KOPT-K1 (cell line): ENCODE data around the gene IL32.

Source experiments
- H3K27ac ChIP-seq: fragments of 200-600 bp; sonication (generic); 2 replicates; pipeline ENCODE4 v1.5.1; 2016; ENCODE audit warnings: antibody characterized with exemption, mild to moderate bottlenecking, low read depth, low read length; ENCODE audit not compliant: poor library complexity, severe bottlenecking
- H3K36me3 ChIP-seq: fragments of 200-600 bp; sonication (generic); 2 replicates; pipeline ENCODE4 v1.5.1; 2017; ENCODE audit warnings: antibody characterized with exemption, mild to moderate bottlenecking, low read length, moderate library complexity; ENCODE audit not compliant: insufficient read depth
- H3K9me3 ChIP-seq: fragments of 200-600 bp; sonication (generic); 2 replicates; pipeline ENCODE4 v1.5.1; 2017; ENCODE audit warnings: antibody characterized with exemption, low read length, mild to moderate bottlenecking; ENCODE audit not compliant: insufficient read depth, poor library complexity, severe bottlenecking

IL32 gene, protein sequence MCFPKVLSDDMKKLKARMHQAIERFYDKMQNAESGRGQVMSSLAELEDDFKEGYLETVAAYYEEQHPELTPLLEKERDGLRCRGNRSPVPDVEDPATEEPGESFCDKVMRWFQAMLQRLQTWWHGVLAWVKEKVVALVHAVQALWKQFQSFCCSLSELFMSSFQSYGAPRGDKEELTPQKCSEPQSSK

DNA sequence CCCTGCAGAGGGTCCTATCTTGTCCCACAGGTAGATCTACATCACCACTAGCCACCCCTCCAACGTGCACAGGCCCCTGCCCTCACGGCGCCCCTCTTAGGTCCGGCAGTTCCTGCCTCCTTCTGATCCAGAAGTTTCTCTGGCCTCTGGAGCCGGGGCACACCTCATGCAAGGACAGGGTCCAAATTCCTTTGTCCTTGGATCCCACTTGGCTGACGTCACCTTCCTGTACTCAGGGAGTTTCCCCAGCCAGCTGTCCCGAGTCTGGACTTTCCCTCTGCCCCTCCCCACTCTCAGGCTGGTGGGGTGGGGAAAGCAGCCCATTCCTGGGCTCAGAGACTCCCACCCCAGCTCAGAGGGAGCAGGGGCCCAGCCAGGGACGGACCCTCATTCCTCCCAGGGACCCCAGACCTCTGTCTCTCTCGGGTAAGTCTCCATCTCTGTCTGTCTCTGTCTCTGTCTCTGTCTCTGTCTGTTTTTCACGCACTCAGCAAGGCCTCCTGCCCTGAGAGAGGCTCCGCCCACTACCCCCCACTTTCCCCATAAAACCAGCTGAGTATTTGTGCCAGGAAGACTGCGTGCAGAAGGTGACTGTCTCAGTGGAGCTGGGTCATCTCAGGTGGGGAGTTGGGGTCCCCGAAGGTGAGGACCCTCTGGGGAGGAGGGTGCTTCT, at the start of gene IL32:
Gene IL32 (plus strand): TSS at position 572 of the 673 bp plus-strand sequence. CDS start 172 bp downstream, outside the sequence.
- Histone ChIP-seq H3K27ac (peak within 1 kb of the TSS; percentile 76), H3K9me3 (no peaks in the 10 kb centered on the region), H3K36me3 (peaks cover 28% of the 10 kb centered on the region)

DNA sequence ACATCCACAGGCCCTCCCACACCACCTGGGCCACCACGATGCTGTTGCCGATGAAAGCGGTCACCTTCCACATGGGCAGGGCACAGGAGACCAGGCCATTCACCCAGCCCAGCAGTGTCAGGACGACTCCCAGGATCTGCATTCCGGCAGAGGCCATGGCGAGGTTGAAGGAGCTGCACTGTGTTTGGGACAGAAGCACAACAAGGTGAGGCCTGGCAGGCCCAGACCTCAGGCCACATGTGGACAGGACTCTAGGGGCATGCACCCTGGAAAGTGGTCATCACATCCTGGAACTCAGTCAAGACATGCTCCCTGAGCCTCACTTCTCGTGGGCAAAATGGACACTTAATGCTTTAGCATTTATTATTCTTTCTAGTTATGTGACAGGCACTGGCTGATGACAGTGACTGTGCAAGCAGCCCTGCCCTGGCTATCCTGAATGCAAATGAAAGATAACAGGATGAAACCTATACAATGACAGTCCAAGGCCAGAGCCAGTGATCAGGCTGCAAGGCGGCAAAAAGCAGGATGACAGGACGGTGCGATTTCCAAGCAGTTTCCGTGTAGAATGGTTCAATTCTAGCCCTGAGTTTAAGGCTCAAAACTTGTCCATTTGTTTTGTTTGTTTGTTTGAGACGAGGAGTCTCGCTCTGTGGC, 49.4 kb upstream of the IL32 start:
- Histone ChIP-seq H3K9me3 (no peaks in the 10 kb centered on the region), H3K27ac (no peak overlapping the region), H3K36me3 (no peaks in the 10 kb centered on the region)

DNA sequence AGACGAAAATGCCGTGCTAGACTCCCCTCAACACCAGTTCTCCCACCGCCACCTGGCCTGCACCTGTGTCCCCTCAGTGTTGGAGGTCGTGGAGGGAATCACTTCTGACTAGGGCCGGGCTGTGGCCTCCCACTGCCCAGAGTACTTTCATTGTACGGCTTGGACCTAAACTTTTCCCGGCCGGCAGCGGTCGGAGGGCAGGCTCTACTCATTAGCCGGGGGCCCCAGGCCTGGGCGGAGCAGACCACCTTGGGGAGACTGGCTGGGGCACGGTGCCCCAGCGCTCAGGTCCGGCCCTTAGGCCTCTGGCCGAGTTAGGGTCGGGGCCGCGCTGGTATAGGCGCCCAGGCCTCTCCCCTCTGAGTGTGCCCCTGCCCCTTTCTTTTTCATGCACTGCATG, 48.1 kb upstream of the IL32 start:
- Histone ChIP-seq H3K9me3 (no peaks in the 10 kb centered on the region), H3K27ac (no peak overlapping the region), H3K36me3 (no peaks in the 10 kb centered on the region)

DNA sequence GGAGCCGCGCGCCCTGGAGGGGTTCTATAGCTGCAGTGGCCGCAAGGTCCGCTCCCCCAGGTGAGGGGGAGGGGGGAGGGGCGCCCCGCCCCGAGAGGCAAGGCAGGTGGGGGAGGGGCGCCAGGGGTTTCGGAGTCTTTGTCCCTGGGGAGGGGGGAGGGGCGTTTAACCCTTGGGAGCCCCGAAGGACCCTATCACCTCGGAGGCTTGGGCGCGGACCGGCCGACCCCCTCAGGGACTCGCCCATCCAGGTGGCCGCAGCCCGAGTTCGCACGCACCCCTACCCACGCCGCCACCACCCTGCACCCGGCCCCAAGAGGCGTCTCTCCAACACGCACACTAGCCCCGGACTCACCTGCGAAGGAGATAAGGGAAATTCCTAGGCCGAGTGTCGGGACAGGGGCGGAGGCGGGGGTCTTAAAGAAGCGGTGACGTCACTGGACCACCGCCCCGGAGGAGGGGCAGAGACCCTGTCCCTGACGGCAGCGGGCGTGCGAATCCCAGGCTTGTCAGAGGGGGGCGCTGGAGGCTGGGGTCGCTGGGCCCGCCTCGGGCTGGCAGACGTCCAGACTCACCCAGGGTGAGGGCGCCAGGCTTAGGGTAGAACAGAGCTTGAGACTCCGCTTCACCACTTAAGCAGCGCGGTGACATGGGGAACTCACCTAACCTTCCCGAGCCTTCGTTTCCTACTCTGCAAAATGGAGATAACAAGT, 47.5 kb upstream of the IL32 start, which contains the start of gene CLDN6:
Gene CLDN6 (minus strand): TSS at position 390 of the 713 bp plus-strand sequence. CDS start 2,162 bp downstream, outside the sequence.
- Histone ChIP-seq H3K9me3 (no peaks in the 10 kb centered on the region), H3K36me3 (no peaks in the 10 kb centered on the region), H3K27ac (no peak within 1 kb of the TSS)

DNA sequence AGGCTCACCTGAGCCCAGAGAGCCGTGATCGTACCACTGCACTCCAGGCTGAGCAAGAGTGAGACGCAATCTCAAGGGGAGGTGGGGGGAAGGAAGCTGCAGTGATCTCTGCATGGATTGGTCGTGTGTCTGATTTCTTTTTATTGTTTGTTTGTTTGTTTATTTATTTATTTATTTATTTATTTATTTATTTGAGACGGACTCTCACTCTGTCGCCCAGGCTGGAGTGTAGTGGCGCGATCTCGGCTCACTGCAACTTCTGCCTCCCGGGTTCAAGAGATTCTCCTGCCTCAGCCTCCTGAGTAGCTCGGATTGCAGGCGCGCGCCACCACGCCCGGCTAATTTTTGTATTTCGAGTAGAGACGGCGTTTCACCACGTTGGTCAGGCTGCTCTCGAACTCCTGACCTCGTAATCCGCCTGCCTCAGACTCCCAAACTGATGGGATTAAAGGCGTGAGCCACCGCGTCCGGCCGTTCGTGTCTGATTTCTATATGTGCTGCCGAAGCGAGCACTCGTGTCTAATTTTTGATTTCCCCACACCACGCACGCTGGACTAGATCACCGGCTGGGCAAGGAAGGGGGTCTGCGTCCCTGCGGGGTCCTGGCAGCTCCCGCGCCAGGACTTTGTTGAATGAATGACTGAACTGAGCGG, 45.7 kb upstream of the IL32 start:
- Histone ChIP-seq H3K36me3 (no peaks in the 10 kb centered on the region), H3K9me3 (no peaks in the 10 kb centered on the region), H3K27ac (no peak overlapping the region)

DNA sequence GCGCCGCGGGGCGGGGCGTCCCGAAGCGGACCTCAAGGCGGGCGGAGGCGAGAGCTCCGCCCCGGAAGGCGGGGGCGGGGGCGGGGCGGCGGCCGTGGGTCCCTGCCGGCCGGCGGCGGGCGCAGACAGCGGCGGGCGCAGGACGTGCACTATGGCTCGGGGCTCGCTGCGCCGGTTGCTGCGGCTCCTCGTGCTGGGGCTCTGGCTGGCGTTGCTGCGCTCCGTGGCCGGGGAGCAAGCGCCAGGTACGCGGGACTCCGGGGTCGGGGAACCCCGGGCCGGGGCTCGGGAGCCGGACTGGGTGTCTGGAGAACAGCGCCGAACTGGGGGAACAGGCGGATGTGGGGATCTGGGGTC, 45.2 kb upstream of the IL32 start, which contains the start of gene TNFRSF12A:
Gene TNFRSF12A (plus strand): TSS at position 122 of the 357 bp plus-strand sequence. CDS start 30 bp downstream, at position 152.
- 0 out of 2 replicates have a peak, but pooled peaks cover under 1% of the 10 kb centered on the region for H3K36me3 ChIP-seq
- no peak within 1 kb of the TSS for H3K27ac ChIP-seq
- H3K9me3 ChIP-seq = no peaks in the 10 kb centered on the region

DNA sequence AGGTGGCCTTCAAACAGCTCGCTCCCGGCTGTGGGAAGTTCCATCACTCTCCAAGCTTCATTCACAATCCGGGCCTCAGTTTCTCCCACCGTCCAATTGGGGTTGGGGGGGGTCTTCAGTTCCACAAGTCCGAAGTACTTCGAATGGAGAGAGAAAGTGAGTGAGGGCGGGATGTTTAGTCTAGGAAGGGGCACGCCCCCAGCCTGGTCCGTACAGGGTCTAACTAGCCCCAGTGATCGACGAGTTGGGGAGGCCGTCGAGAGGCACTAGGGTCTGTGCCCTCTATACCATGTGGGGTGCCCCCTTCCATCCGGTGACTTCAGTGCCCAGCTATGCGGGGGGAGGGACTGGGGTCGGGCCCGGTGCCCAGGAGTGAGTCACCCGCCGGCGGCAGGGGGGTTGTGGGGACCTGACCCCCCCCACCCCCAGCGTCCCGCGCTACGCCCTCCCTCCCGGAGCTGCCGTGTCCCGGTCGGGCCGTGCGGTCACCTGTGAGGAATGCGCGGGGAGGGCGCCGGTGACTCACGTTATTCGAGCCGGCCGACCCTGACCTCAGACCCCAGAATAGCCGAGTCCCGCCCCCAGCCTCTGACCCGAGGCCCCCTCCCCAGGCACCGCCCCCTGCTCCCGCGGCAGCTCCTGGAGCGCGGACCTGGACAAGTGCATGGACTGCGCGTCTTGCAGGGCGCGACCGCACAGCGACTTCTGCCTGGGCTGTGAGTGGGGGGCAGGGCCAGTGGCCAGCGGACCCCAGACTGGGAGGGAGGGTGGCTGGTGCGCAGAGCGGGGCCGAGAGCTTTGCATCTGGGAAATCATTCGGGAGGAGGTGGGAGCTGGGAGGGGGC, 44.6 kb upstream of the IL32 start:
- Histone ChIP-seq H3K27ac (no peak overlapping the region), H3K9me3 (no peaks in the 10 kb centered on the region), H3K36me3 (peaks cover 7% of the 10 kb centered on the region)

DNA sequence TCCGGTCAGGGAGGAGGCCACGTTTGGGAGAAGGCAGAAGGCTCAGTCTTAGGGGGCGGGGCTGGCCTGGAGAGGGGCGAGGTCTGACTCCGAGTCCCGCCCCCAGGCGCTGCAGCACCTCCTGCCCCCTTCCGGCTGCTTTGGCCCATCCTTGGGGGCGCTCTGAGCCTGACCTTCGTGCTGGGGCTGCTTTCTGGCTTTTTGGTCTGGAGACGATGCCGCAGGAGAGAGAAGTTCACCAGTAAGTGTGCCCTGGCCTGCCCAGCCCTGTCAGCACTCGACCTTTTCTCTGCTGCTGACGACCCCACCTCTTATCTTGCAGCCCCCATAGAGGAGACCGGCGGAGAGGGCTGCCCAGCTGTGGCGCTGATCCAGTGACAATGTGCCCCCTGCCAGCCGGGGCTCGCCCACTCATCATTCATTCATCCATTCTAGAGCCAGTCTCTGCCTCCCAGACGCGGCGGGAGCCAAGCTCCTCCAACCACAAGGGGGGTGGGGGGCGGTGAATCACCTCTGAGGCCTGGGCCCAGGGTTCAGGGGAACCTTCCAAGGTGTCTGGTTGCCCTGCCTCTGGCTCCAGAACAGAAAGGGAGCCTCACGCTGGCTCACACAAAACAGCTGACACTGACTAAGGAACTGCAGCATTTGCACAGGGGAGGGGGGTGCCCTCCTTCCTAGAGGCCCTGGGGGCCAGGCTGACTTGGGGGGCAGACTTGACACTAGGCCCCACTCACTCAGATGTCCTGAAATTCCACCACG, 43.8 kb upstream of the IL32 start:
- Histone ChIP-seq H3K9me3 (no peaks in the 10 kb centered on the region), H3K27ac (no peak overlapping the region), H3K36me3 (peaks cover 15% of the 10 kb centered on the region)

DNA sequence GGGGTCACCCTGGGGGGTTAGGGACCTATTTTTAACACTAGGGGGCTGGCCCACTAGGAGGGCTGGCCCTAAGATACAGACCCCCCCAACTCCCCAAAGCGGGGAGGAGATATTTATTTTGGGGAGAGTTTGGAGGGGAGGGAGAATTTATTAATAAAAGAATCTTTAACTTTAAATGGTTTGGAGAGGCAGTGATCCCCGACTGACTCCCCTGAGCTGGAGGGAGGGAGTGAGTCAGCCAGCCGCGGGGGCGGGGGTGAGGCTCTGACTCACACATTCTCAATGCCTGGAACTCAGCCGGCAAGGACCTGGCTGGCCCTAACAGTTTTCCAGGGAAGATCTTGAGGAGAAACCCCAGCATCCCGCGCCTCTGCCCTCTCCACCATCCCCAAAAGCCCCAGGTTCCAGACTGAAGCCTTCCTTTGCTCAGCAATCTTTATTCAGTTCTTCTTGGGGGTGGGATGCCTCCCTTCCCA, 43.2 kb upstream of the IL32 start:
- H3K36me3 ChIP-seq = peaks cover 21% of the 10 kb centered on the region
- H3K27ac ChIP-seq = no peak overlapping the region
- no peaks in the 10 kb centered on the region for H3K9me3 ChIP-seq

DNA sequence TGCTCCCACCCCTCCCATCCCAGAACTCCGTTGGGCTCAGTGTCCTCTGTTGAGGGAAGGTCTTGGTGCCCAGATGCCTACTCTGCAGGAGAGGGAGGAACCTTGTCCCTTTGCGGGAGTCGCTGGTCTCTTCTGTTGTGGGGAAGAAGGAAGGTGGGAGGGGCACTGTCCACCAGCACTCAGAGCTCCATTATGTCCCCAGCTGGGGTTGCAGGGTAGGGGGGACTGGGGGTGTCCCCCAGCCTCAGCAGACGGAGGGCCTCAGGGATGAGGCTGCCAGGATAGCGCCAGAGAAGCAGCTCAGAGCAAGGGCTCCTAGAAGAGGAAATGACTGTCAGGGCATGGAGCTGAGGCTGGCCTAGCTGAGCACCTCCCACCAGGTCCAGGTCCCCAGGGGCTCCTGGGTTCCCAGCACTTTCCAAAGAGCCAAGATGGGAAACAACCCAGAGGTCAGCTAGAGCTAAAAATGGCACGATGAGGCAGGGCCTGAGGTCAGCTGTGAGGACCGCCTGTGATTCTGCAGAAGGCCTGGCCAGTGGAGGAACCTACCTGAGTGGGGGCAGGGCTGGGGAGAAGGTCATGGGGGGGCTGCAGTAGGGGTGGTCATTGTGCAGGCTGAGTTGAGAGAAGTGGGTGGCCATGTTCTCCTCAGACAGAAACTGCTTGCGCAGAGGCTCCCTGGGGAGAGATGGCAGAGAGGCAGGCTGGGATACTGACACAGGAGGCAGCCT, 42.6 kb upstream of the IL32 start:
- peaks cover 24% of the 10 kb centered on the region for H3K36me3 ChIP-seq
- no peak overlapping the region for H3K27ac ChIP-seq
- H3K9me3 ChIP-seq = no peaks in the 10 kb centered on the region

DNA sequence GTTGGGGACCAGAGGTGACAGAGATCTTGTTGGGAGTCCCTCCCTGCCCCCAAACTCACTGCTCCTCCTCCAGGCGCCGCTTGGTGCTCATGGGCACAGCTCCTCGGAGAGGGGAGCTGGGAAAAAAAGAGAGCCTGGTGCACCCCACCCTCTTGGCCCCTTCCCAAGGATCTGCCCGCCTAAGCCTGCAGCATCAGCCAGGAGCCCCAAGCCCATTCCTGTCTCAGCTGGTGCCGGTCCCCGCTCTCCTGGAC, 42.1 kb upstream of the IL32 start:
- Histone ChIP-seq H3K27ac (peak overlapping the region; percentile 90), H3K36me3 (peaks cover 24% of the 10 kb centered on the region), H3K9me3 (no peaks in the 10 kb centered on the region)

DNA sequence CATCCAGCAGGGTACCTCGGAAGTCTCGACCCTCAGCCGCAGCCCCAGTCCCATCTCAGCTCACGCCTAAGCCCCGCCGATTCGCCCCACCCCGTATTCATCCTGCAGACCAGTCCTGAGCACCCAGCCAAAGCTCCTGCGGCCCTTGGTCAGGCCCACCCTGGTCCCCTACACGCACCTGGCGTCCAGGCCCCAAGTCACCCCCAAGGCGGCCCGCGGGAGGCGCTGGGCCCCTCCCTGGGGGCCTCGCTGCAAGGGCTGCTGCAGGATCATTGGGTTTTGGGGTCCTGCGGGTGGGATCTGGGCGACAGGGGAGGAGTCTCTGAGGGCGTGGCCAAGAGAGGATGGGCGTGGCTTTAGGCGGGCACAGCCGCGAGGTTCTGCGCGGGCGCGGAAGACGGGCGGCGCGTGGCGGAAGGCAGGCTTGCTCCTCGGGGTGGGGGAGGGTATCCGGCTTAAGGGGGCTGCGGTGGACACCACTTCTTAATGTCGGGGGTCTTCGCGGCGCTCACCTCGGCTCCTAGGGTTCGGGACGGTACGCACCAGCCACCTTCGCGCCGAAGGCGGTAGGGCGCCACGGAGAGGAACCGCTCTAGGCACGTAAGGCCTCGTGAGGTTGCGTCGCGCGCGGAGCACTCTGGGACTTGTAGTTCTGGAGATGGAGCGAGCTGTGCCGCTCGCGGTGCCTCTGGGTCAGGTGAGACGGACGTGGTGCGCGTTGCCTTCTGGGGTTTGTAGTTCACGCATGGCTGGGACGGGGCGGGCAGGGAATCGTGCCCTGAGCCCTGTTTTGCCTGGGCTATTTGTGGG, 41.6 kb upstream of the IL32 start, which contains the start of the genes HCFC1R1 and THOC6:
Gene HCFC1R1 (minus strand): TSS at position 274 of the 810 bp plus-strand sequence. CDS start 1 bp downstream, at position 273.
Gene THOC6 (plus strand): TSS at position 367 of the 810 bp plus-strand sequence. CDS start 292 bp downstream, at position 659.
- H3K27ac ChIP-seq = peak within 1 kb of the TSS; percentile 90
- H3K36me3 ChIP-seq = peaks cover 24% of the 10 kb centered on the region
- H3K9me3 ChIP-seq = no peaks in the 10 kb centered on the region
